SK-N-SH (cell line): ENCODE results near the gene ACAP3.

ENCODE experiments used
- CTCF ChIP-seq: fragments of 200-600 bp; sonication (generic); IDR thresholded peaks from 2 replicates; pipeline ENCODE4 v1.6.1; 2017; ENCODE audit warnings: antibody characterized with exemption, mild to moderate bottlenecking, moderate library complexity
- JUND ChIP-seq: IDR thresholded peaks from 2 replicates; pipeline ENCODE4 v1.4.0; 2012
- RXRA ChIP-seq: IDR thresholded peaks from 2 replicates; pipeline ENCODE4 v1.4.0; 2012; ENCODE audit warnings: low read depth, mild to moderate bottlenecking, borderline replicate concordance

- TF ChIP-seq CTCF: no peak
- no peak for TF ChIP-seq RXRA
- TF ChIP-seq JUND: no peak
Measured at GRCh38 chr1:1319646-1319941, 11.9 kb upstream of the ACAP3 start.
